ENCODE results near the gene PCDHGA10. TPM values are rescaled to one million over a fixed set of nuclear protein-coding genes. Genes with fewer than 3 reads are reported as not detected.
A peak's percentile ranks its signal among the peaks of the same experiment; 100 is the strongest.
"Not testable (repeated sequence)": the region's sequence is repeated elsewhere in the genome, so short reads cannot be mapped to it uniquely, and the experiment has no call there.

Gene PCDHGA10
- total RNA-seq, 1 experiment from 2014 or later, result 0.69 TPM

- TF ChIP-seq CTCF (IDR thresholded peaks at IDR 0.05), result peak; percentile 34
- DNase-seq (ENCODE audit: low read depth, low spot score); POLR2A ChIA-PET; H3K9me3 ChIP-seq (ENCODE audit: control insufficient read depth, insufficient read depth, low read depth, low read length); in situ Hi-C loops (cut with HindIII; ENCODE audit: low pct_unique_long_range_greater_than_20kb, low sequenced_read_pairs); CTCF ChIA-PET; H3K27ac ChIP-seq (ENCODE audit: low read length); H3K27me3 ChIP-seq (ENCODE audit: control insufficient read depth, insufficient read depth, low read length); H3K4me1 ChIP-seq (ENCODE audit: control insufficient read depth, insufficient read depth, low read length); H3K36me3 ChIP-seq (ENCODE audit: control insufficient read depth, insufficient read depth, low read length); H3K4me3 ChIP-seq (ENCODE audit: low read depth in 2 of 2, low read length in 2 of 2); intact Hi-C loops (cut with micrococcal nuclease; ENCODE audit: unreplicated experiment); BruUV-seq (replicated peaks); ATAC-seq: not testable (repeated sequence)
These were observed 4.8 kb upstream of the PCDHGA10 start, which contains the start of gene PCDHGB6 for GRCh38 chr5:141407790-141408505. Gene PCDHGB6, plus strand, starts transcription at chr5:141408021. Its CDS starts 182 bp downstream, at chr5:141408203.

GRCh38 chr5:141409598-141410306 lies 3.0 kb upstream of the PCDHGA10 start:
- Histone ChIP-seq H3K27ac (ENCODE audit: low read length) (no peak overlapping the region), H3K4me3 (ENCODE audit: low read depth in 2 of 2, low read length in 2 of 2) (no peak overlapping the region), H3K36me3 (ENCODE audit: control insufficient read depth, insufficient read depth, low read length) (no peaks in the 10 kb centered on the region), H3K9me3 (ENCODE audit: control insufficient read depth, insufficient read depth, low read depth, low read length) (no peaks in the 10 kb centered on the region), H3K4me1 (ENCODE audit: control insufficient read depth, insufficient read depth, low read length) (no peaks in the 10 kb centered on the region), H3K27me3 (ENCODE audit: control insufficient read depth, insufficient read depth, low read length) (no peaks in the 10 kb centered on the region)
- ATAC-seq (no peak), DNase-seq (ENCODE audit: low read depth, low spot score) (no peak)
- POLR2A ChIA-PET, result no interaction called here
- BruUV-seq (replicated peaks), result no TSS peak
- CTCF ChIA-PET, result no interaction called here
- TF ChIP-seq TCF7L2 (IDR thresholded peaks at IDR 0.05; ENCODE audit: low read depth, low read length) (no peak), CTCF (IDR thresholded peaks at IDR 0.05) (no peak), REST (IDR thresholded peaks at IDR 0.05; ENCODE audit: insufficient read depth in 1 of 2, low read depth in 2 of 2, low read length in 1 of 2) (no peak), SIN3A (IDR thresholded peaks at IDR 0.05; ENCODE audit: borderline replicate concordance, insufficient read depth, low read depth, low read length) (no peak), POLR2AphosphoS5 (IDR thresholded peaks at IDR 0.05; ENCODE audit: low read depth, low read length) (no peak)
- intact Hi-C loops (cut with micrococcal nuclease; ENCODE audit: unreplicated experiment) (loop anchor here (5.0 to 10.0 kb wide), 2 partner anchors 45 to 187 kb away; partner anchors contain the start of genes PCDHB14 and PCDHGA5), in situ Hi-C loops (cut with HindIII; ENCODE audit: low pct_unique_long_range_greater_than_20kb, low sequenced_read_pairs) (no loop called here)
